ENCODE measurements around the gene NECTIN4. TPM values are rescaled to one million over a fixed set of nuclear protein-coding genes. Genes with fewer than 3 reads are reported as not detected.

NECTIN4 gene
- polyA plus RNA-seq, 1 experiment, result 0.16 TPM

- ChIA-PET CTCF (interaction anchor here (0.6 to 4.3 kb wide), 3 partner anchors 25 to 50 kb away, joined by 3 to 44 read pairs (median 10); partner anchors contain the start of gene KLHDC9), POLR2A (interaction anchor here (1.6 to 3.1 kb wide), 2 partner anchors 57 to 85 kb away, joined by 3 to 10 read pairs; partner anchors contain the start of gene DEDD)
- Histone ChIP-seq H3K4me3 (ENCODE audit: low read depth, low read length) (no peak overlapping the region), H3K27ac (ENCODE audit: low read depth, low read length) (no peak overlapping the region), H3K27me3 (ENCODE audit: control insufficient read depth, insufficient read depth, low read length) (no peaks in the 10 kb centered on the region), H3K9me3 (ENCODE audit: control insufficient read depth, insufficient read depth, low read length) (peaks cover 20% of the 10 kb centered on the region)
- DNase-seq (ENCODE audit: low read depth, low spot score), result no peak
- TF ChIP-seq CTCF (IDR thresholded peaks at IDR 0.05; ENCODE audit: low read depth, low read length), result no peak
Measured at GRCh38 chr1:161047436-161048420, 41.6 kb downstream of the NECTIN4 start.

- no peak for DNase-seq (ENCODE audit: low read depth, low spot score)
- no peaks in the 10 kb centered on the region for H3K27me3 ChIP-seq (ENCODE audit: control insufficient read depth, insufficient read depth, low read length)
- no peak overlapping the region for H3K27ac ChIP-seq (ENCODE audit: low read depth, low read length)
- CTCF ChIA-PET, result interaction anchor here (0.6 to 4.3 kb wide), 7 partner anchors 26 to 335 kb away, joined by 3 to 44 read pairs (median 6); partner anchors contain the start of gene KLHDC9
- H3K9me3 ChIP-seq (ENCODE audit: control insufficient read depth, insufficient read depth, low read length), result peaks cover 20% of the 10 kb centered on the region
- no peak for TF ChIP-seq CTCF (IDR thresholded peaks at IDR 0.05; ENCODE audit: low read depth, low read length)
- POLR2A ChIA-PET, result interaction anchor here (0.8 to 3.1 kb wide), 4 partner anchors 38 to 86 kb away, joined by 3 to 10 read pairs (median 5); partner anchors contain the start of gene DEDD
- peak overlapping the region; percentile 86; the same call in 1 of the 2 replicates for H3K4me3 ChIP-seq (ENCODE audit: low read depth, low read length)
Measured at GRCh38 chr1:161046605-161047228, 42.6 kb downstream of the NECTIN4 start.

GRCh38 chr1:161045736-161046604 lies 43.4 kb downstream of the NECTIN4 start, which contains the start of gene USF1:
TSS of gene USF1 (minus strand) at chr1:161045977. CDS start at chr1:161043275, 2,702 bp downstream.
- Histone ChIP-seq H3K9me3 (ENCODE audit: control insufficient read depth, insufficient read depth, low read length) (peaks cover 20% of the 10 kb centered on the region), H3K27ac (ENCODE audit: low read depth, low read length) (peak within 1 kb of the TSS; percentile 95), H3K27me3 (ENCODE audit: control insufficient read depth, insufficient read depth, low read length) (no peaks in the 10 kb centered on the region), H3K4me3 (ENCODE audit: low read depth, low read length) (peak within 1 kb of the TSS; percentile 86)
- DNase-seq (ENCODE audit: low read depth, low spot score), result peak; percentile 87
- no peak for TF ChIP-seq CTCF (IDR thresholded peaks at IDR 0.05; ENCODE audit: low read depth, low read length)
- ChIA-PET POLR2A (interaction anchor here (0.8 to 3.1 kb wide), 12 partner anchors 9 to 120 kb away, joined by 3 to 10 read pairs (median 4); partner anchors contain the start of genes DEDD, F11R and NECTIN4), CTCF (interaction anchor here (0.6 to 4.3 kb wide), 7 partner anchors 25 to 336 kb away, joined by 4 to 44 read pairs (median 7); partner anchors contain the start of gene KLHDC9)

GRCh38 chr1:161044908-161045735 lies 44.2 kb downstream of the NECTIN4 start:
- Histone ChIP-seq H3K27me3 (ENCODE audit: control insufficient read depth, insufficient read depth, low read length) (no peaks in the 10 kb centered on the region), H3K4me3 (ENCODE audit: low read depth, low read length) (peak overlapping the region; percentile 86), H3K9me3 (ENCODE audit: control insufficient read depth, insufficient read depth, low read length) (peaks cover 20% of the 10 kb centered on the region), H3K27ac (ENCODE audit: low read depth, low read length) (peak overlapping the region; percentile 95)
- TF ChIP-seq CTCF (IDR thresholded peaks at IDR 0.05; ENCODE audit: low read depth, low read length), result no peak
- POLR2A ChIA-PET, result interaction anchor here (0.5 to 3.1 kb wide), 11 partner anchors 10 to 120 kb away, joined by 3 to 10 read pairs (median 5); partner anchors contain the start of genes DEDD, F11R and NECTIN4
- CTCF ChIA-PET, result interaction anchor here (0.9 to 4.3 kb wide), 5 partner anchors 26 to 53 kb away, joined by 3 to 44 read pairs (median 5); partner anchors contain the start of gene KLHDC9
- no peak for DNase-seq (ENCODE audit: low read depth, low spot score)
